HEK293 (cell line): ENCODE results near the gene SORL1.

Experiments used
- CTCF ChIA-PET: fragments of 350-600 bp; formaldehyde crosslinking; extraction: SDS; loops from one replicate; lab custom pipeline; 2021; ENCODE audit warnings: antibody characterized with exemption; lab: Yijun Ruan, JAX
- POLR2A ChIA-PET: fragments of 300-600 bp; formaldehyde crosslinking; extraction: SDS; loops from one replicate; lab custom pipeline; 2020; ENCODE audit warnings: antibody characterized with exemption, inconsistent platforms; lab: Yijun Ruan, JAX
- H3K27ac ChIP-seq: fragments of 200-500 bp; sonication (Bioruptor generic); 2 replicates; pipeline ENCODE4 v1.5.1; 2014; ENCODE audit warnings: low read depth, low read length, control low read depth, inconsistent platforms; ENCODE audit errors: extremely low read depth
- H3K36me3 ChIP-seq, 2 experiments: fragments of 200-500 bp in 1 of 2; sonication (Bioruptor generic) in 1 of 2; 1 replicate in 1 of 2; 2 replicates in 1 of 2; pipeline ENCODE4 v1.5.1; 2014 to 2017; ENCODE audit warnings: inconsistent platforms in 2 of 2, low read length in 2 of 2; ENCODE audit not compliant: control insufficient read depth in 2 of 2, insufficient read depth in 1 of 2
- H3K4me1 ChIP-seq: fragments of 200-500 bp; sonication (Bioruptor generic); 2 replicates; pipeline ENCODE4 v1.5.1; 2014; ENCODE audit warnings: mild to moderate bottlenecking, low read length, inconsistent platforms; ENCODE audit not compliant: control insufficient read depth, insufficient read depth
- H3K4me3 ChIP-seq: 2 replicates; pipeline ENCODE4 v1.5.1; 2011; ENCODE audit warnings: low read depth, mild to moderate bottlenecking, control low read depth, low read length, moderate library complexity
- H3K9me3 ChIP-seq: fragments of 200-500 bp; sonication (Bioruptor generic); 2 replicates; pipeline ENCODE4 v1.5.1; 2014; ENCODE audit warnings: low read depth, low read length, inconsistent platforms; ENCODE audit not compliant: control insufficient read depth, insufficient read depth
- GLI4 ChIP-seq: fragments of 450-650 bp; formaldehyde crosslinking; IDR thresholded peaks from 2 replicates; pipeline ENCODE4 v1.5.1; 2016; ENCODE audit warnings: missing biosample characterization, missing genetic modification characterization
- KLF9 ChIP-seq: fragments of 450-650 bp; formaldehyde crosslinking; IDR thresholded peaks from 2 replicates; pipeline ENCODE4 v1.5.1; 2016; ENCODE audit warnings: missing biosample characterization, missing genetic modification characterization, low read depth
- OSR2 ChIP-seq: fragments of 450-650 bp; formaldehyde crosslinking; IDR thresholded peaks from 2 replicates; pipeline ENCODE4 v1.5.1; 2016; ENCODE audit warnings: missing biosample characterization, missing genetic modification characterization
- PRDM4 ChIP-seq: fragments of 450-650 bp; formaldehyde crosslinking; IDR thresholded peaks from 2 replicates; pipeline ENCODE4 v1.5.1; 2017; ENCODE audit warnings: missing biosample characterization, missing genetic modification characterization
- PRDM6 ChIP-seq: fragments of 450-650 bp; formaldehyde crosslinking; IDR thresholded peaks from 2 replicates; pipeline ENCODE4 v1.5.1; 2017; ENCODE audit warnings: missing biosample characterization, missing genetic modification characterization
- SP7 ChIP-seq: fragments of 450-650 bp; formaldehyde crosslinking; IDR thresholded peaks from 2 replicates; pipeline ENCODE4 v1.5.1; 2016; ENCODE audit warnings: missing biosample characterization, missing genetic modification characterization
- ZNF529 ChIP-seq: fragments of 450-650 bp; formaldehyde crosslinking; IDR thresholded peaks from 2 replicates; pipeline ENCODE4 v1.5.1; 2017; ENCODE audit warnings: missing genetic modification characterization, missing biosample characterization; ENCODE audit not compliant: insufficient replicate concordance
- ZNF629 ChIP-seq: fragments of 450-650 bp; formaldehyde crosslinking; IDR thresholded peaks from 2 replicates; pipeline ENCODE4 v1.5.1; 2017; ENCODE audit warnings: missing biosample characterization, missing genetic modification characterization
- ZNF654 ChIP-seq: fragments of 450-650 bp; formaldehyde crosslinking; IDR thresholded peaks from 2 replicates; pipeline ENCODE4 v1.5.1; 2016; ENCODE audit warnings: low read depth, missing biosample characterization, missing genetic modification characterization
- ZSCAN18 ChIP-seq: fragments of 450-650 bp; formaldehyde crosslinking; IDR thresholded peaks from 2 replicates; pipeline ENCODE4 v1.5.1; 2016; ENCODE audit warnings: missing biosample characterization, missing genetic modification characterization
- TF ChIP-seq, protein P1 (sequence below): fragments of 450-650 bp; formaldehyde crosslinking; IDR thresholded peaks from 2 replicates; pipeline ENCODE4 v1.5.1; 2016; ENCODE audit warnings: missing biosample characterization, missing genetic modification characterization

SORL1 gene

GRCh38 chr11:121610706-121611105 lies 158.6 kb downstream of the SORL1 start:
- no peaks in the 10 kb centered on the region for H3K4me1 ChIP-seq
- TF ChIP-seq KLF9 (tag by site-specific recombination), result no peak
- peaks cover 0 to 12% of the 10 kb centered on the region in 2 experiments; a peak in 1 of 3 replicates for H3K36me3 ChIP-seq
- ChIA-PET POLR2A (no interaction called here), CTCF (interaction anchor here (0.6 to 1.0 kb wide), 2 partner anchors 18 to 681 kb away, joined by 3 to 5 read pairs; no protein-coding TSS in a partner anchor)
- no peak overlapping the region for H3K4me3 ChIP-seq
- H3K27ac ChIP-seq, result no peak overlapping the region
- no peaks in the 10 kb centered on the region for H3K9me3 ChIP-seq

GRCh38 chr11:121611242-121611641 lies 159.1 kb downstream of the SORL1 start:
- H3K9me3 ChIP-seq, result no peaks in the 10 kb centered on the region
- TF ChIP-seq SP7 (tag by site-specific recombination) (peak; percentile 95), ZSCAN18 (tag by site-specific recombination) (no peak)
- TF ChIP-seq, all 188 proteins: peak for 1
- Histone ChIP-seq H3K4me3 (no peak overlapping the region), H3K36me3 (peaks cover 0 to 10% of the 10 kb centered on the region in 2 experiments; a peak in 1 of 3 replicates), H3K4me1 (no peaks in the 10 kb centered on the region), H3K27ac (no peak overlapping the region)
- ChIA-PET POLR2A (interaction anchor here (0.7 kb wide), 1 partner anchor 755 kb away, joined by 3 read pairs; no protein-coding TSS in a partner anchor), CTCF (interaction anchor here (0.6 to 1.0 kb wide), 2 partner anchors 501 to 682 kb away, joined by 3 to 4 read pairs; no protein-coding TSS in a partner anchor)

DNA sequence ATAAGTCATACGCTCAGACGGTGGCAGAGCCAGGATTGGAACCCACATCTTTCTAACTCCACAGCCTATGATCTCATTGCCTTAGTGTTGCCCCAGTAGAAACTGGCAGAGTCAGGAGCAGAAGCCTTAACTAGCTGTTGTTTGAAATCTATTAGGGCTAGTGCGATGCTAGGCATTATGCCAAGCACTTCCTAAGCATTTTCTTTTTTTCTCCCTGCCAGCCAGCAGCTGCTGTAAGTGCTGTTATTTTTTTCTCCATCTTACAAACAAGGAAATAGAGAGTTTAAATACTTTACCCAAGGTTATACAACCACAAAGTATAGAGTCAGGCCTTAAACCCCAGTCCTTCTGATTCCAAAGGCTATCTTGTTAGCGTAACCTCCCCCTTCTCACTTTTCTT lies 161.6 kb downstream of the SORL1 start:
- CTCF ChIA-PET, result interaction anchor here (0.6 to 1.0 kb wide), 2 partner anchors 39 to 746 kb away, joined by 3 read pairs; no protein-coding TSS in a partner anchor
- Histone ChIP-seq H3K4me1 (no peaks in the 10 kb centered on the region), H3K4me3 (no peak overlapping the region), H3K36me3 (peaks cover 0 to 4% of the 10 kb centered on the region in 2 experiments; a peak in 1 of 3 replicates), H3K27ac (no peak overlapping the region), H3K9me3 (no peaks in the 10 kb centered on the region)
- POLR2A ChIA-PET, result interaction anchor here (0.6 kb wide), 1 partner anchor 10 kb away, joined by 3 read pairs; no protein-coding TSS in a partner anchor
- 0 out of 2 replicates have a peak, but pooled peaks have one; percentile 15 for TF ChIP-seq OSR2 (tag by site-specific recombination)
- no peak for TF ChIP-seq ZNF654 (tag by site-specific recombination)
- TF ChIP-seq ZNF529 (tag by site-specific recombination), result no peak
- TF ChIP-seq PRDM4 (tag by site-specific recombination), result 0 out of 2 replicates have a peak, but pooled peaks have one; percentile 24

GRCh38 chr11:121614636-121615240 lies 162.6 kb downstream of the SORL1 start:
- ChIA-PET CTCF (interaction anchor here (1.0 kb wide), 1 partner anchor 38 kb away, joined by 3 read pairs; no protein-coding TSS in a partner anchor), POLR2A (no interaction called here)
- Histone ChIP-seq H3K4me1 (no peaks in the 10 kb centered on the region), H3K4me3 (no peak overlapping the region), H3K9me3 (no peaks in the 10 kb centered on the region), H3K36me3 (peaks cover 0 to 9% of the 10 kb centered on the region in 2 experiments; a peak in 1 of 3 replicates), H3K27ac (no peak overlapping the region)
- TF ChIP-seq ZNF629 (no peak), PRDM6 (no peak), GLI4 (tag by site-specific recombination) (no peak)
- TF ChIP-seq, protein P1, sequence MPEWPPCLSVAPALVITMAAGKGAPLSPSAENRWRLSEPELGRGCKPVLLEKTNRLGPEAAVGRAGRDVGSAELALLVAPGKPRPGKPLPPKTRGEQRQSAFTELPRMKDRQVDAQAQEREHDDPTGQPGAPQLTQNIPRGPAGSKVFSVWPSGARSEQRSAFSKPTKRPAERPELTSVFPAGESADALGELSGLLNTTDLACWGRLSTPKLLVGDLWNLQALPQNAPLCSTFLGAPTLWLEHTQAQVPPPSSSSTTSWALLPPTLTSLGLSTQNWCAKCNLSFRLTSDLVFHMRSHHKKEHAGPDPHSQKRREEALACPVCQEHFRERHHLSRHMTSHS (tag by site-specific recombination), result no peak
